Measurements from ENCODE around the gene LIM2.

Gene LIM2

DNA sequence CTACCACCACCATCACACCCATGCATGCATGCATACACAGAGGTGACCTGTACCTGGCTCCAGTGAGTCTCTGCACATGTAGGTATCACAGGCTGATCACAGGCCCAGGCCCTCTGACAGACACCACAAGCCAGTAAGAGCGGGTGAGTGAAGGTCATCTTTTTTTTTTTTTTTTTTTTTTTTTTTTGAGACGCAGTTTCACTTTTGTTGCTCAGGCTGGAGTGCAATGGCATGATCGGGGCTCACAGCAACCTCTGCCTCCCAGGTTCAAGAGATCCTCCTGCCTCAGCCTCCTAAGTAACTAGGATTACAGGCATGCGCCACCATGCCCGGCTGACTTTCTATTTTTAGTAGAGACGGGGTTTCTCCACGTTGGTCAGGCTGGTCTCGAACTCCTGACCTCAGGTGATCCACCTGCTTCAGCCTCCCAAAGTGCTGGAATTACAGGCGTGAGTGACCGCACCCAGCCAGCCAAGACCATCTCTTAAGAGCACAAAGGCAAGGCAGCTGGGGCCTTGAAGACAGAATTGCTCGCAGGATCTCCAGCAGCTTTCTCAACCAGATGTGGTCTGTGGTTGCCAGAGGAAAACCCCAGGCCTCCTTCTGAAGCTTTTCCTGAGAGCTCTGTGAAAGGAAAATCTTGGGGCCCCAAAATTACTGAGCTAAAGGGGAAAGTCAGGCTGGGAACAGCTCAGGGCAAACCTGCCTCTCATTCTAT is 12.1 kb downstream of the LIM2 start:
- Mint-ChIP-seq H3K4me1 (ENCODE audit: low read depth) (peaks cover 69% of the 10 kb centered on the region), H3K27me3 (no peaks in the 10 kb centered on the region), H3K36me3 (ENCODE audit: low read depth) (peaks cover 15% of the 10 kb centered on the region), H3K9me3 (no peaks in the 10 kb centered on the region), H3K27ac (peak overlapping the region; percentile 94), H3K4me3 (peak overlapping the region; percentile 94)

DNA sequence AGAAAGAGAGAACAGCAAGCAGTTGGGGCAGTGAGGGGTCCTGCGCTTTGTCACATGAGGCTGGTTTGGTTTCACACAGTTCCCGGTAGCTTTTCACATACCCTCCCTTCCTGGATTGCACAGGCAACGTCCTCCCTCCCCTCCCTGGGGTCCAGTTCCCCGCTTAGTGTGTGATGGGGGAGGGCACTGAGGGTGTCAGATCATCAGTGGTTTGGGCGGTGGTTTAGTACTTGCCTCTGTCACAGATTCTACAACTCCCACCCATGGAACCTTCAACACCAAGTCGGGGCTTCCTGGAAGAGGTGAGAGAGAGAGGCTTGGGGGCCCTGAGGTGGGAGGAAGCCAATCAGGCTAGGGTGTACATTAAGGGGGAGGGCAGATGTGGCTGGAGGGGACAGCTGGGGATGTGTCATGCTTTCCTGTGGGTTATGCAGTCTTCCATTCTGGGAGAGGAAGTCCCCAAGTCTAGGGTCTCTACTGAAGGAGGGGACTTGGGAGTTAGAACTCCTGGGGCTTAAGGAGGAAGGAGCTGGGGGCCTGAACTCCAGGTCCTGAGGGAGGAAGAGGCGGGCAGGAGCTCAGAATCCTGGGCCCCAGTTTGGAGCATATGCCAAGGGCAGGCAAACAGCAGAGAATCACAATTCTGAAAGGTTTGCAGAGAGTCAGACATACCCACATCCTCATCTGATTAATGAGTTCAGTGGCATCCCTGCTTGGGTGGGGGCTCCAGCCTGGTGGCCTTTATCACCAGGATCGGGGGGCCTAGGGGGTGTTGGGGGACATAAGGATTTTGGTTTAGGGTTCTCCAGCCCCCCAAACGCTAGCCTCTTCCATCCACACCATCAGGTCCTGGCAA is 14.9 kb downstream of the LIM2 start, which contains the start of gene NKG7:
Gene NKG7 (minus strand): TSS at position 6 of the 856 bp plus-strand sequence. CDS start 119 bp downstream, outside the sequence.
- Mint-ChIP-seq H3K36me3 (ENCODE audit: low read depth) (peaks cover 27% of the 10 kb centered on the region), H3K4me3 (peak within 1 kb of the TSS; percentile 94), H3K27me3 (no peaks in the 10 kb centered on the region), H3K9me3 (no peaks in the 10 kb centered on the region), H3K4me1 (ENCODE audit: low read depth) (peaks cover 77% of the 10 kb centered on the region), H3K27ac (peak within 1 kb of the TSS; percentile 94)

DNA sequence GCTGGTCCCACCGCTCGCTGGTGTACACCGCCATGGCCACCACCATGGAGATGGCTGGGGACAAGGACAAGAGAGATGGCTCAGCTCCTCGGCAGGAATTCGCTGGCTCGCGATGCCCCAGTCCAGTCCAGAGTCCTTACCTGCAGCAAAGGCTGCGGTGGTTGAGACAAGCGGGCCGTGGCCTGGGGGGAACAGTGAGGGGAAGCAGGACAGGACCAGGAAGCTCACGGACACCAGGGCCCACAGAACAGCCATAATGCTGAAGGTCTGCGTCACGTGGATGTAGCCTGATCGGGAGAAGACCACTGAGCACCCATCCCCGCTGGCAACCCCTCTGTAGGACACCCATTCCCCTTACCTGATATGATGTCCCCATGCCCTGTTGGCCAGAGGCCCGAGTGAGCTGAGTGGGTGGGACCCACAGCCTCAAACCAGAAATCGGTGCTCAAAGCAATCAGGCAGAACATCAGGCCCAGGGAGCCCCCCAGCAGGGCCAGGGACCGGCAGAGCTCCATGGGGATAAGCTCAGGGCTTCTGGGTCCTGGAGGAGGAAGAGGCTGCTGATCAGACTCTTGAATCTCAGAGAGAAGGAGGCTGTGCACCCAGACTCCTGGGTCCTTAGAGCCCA is 15.6 kb downstream of the LIM2 start:
- no peaks in the 10 kb centered on the region for H3K27me3 Mint-ChIP-seq
- peaks cover 27% of the 10 kb centered on the region for H3K36me3 Mint-ChIP-seq (ENCODE audit: low read depth)
- H3K27ac Mint-ChIP-seq, result peak overlapping the region; percentile 94
- peak overlapping the region; percentile 94 for H3K4me3 Mint-ChIP-seq
- no peaks in the 10 kb centered on the region for H3K9me3 Mint-ChIP-seq
- peaks cover 80% of the 10 kb centered on the region for H3K4me1 Mint-ChIP-seq (ENCODE audit: low read depth)

DNA sequence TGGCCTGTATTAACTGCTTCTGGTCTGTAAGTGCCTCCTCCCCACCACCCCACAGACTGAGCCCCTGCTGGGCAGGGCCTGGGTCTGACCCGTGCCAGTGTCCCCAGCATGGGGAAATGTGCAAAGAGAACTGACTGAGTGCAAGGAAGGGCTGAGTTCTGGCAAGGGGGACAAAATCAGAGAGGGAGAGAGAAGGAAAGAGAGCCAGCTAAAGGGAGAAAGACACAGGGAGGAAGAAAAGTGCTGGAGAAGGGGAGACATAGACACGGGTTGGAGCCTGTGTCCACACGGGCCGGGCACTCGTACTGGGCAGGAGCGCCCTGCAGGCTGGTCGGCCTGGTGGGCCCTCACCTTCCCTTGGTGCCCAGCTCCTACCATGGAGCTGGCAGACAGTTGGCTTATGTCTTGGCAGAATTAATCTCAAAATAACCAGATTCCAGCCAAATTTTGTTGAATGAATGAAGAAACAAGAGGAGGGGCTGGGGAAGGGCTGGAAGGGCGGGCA is 16.5 kb downstream of the LIM2 start:
- peaks cover 79% of the 10 kb centered on the region for H3K4me1 Mint-ChIP-seq (ENCODE audit: low read depth)

DNA sequence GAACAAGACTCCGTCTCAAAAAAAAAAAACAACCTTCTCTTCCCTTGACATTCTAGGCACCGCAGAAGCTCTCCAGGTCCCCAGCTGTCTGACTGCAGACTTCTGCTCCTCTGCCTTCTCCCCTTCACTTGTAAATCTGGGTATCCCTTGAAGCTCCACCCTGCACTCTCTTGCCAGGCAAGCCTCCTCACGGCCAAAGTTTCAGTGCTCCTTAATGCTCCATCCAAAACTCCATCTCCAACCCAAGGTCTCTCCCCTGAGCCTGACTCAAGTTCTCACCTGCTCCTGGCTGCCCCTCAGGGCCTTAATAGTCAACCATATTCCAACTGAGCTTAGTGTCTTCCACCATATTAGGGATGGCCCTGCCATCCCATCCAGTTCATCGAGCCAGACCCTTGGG is 17.5 kb downstream of the LIM2 start:
- peak overlapping the region; percentile 94 for H3K4me3 Mint-ChIP-seq
- H3K36me3 Mint-ChIP-seq (ENCODE audit: low read depth), result peaks cover 32% of the 10 kb centered on the region
- H3K4me1 Mint-ChIP-seq (ENCODE audit: low read depth), result peaks cover 78% of the 10 kb centered on the region
- no peaks in the 10 kb centered on the region for H3K9me3 Mint-ChIP-seq
- H3K27me3 Mint-ChIP-seq, result no peaks in the 10 kb centered on the region
- peak overlapping the region; percentile 94 for H3K27ac Mint-ChIP-seq

More for the DNA sequence above, 16.5 kb downstream of the LIM2 start:
- peaks cover 35% of the 10 kb centered on the region for H3K36me3 Mint-ChIP-seq (ENCODE audit: low read depth)
- peak overlapping the region; percentile 94 for H3K4me3 Mint-ChIP-seq
- H3K9me3 Mint-ChIP-seq, result no peaks in the 10 kb centered on the region
- peak overlapping the region; percentile 94 for H3K27ac Mint-ChIP-seq
- H3K27me3 Mint-ChIP-seq, result no peaks in the 10 kb centered on the region

DNA sequence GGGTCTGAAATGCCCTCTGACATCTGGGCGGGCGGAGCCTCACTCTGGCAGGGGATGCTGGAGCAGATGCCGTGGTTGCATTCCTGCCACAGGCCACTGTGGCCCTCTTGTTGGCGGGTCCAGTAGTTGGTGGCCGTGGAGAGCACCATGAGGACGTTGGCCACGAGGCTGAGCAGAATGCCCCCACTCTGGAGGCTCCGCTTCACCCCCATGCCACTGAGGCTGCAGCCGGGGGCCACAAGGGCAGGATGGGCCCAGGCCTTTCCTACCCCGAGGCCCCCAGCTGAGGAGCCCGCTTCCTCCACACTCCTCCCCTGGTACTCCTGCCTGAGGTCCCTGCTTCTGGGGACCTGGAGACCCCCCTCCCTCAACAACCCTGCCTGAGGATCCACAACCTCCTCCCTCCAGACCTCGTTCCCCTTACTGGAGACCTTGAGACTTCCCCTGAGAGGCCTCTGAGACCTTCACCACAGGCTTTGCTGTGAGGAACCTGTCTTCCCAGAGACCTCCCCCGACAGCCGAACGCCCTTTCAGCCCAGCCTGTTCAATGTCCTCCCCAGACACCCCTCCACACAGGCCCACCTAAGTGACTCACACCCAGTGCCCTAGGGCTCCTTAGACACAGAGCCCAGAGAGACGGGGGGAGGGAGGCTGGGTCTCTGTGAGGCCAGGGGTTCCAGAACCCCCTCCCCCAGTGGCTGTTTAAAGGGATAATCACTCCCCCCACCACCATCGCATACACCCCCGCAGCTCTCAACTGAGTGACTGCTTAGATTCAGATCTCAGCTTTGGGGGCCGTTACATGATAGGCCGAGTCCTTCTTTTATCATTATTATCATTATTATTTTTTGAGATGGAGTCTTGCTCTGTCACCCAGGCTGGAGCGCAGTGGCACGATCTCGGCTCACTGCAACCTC is 19.1 kb downstream of the LIM2 start, which contains the start of gene CLDND2:
Gene CLDND2 (minus strand): TSS at position 638 of the 917 bp plus-strand sequence. CDS start 426 bp downstream, at position 212.
- peak within 1 kb of the TSS; percentile 94 for H3K27ac Mint-ChIP-seq
- H3K4me3 Mint-ChIP-seq, result peak within 1 kb of the TSS; percentile 94
- H3K36me3 Mint-ChIP-seq (ENCODE audit: low read depth), result peaks cover 36% of the 10 kb centered on the region
- H3K9me3 Mint-ChIP-seq, result no peaks in the 10 kb centered on the region
- H3K27me3 Mint-ChIP-seq, result no peaks in the 10 kb centered on the region
- peaks cover 76% of the 10 kb centered on the region for H3K4me1 Mint-ChIP-seq (ENCODE audit: low read depth)

DNA sequence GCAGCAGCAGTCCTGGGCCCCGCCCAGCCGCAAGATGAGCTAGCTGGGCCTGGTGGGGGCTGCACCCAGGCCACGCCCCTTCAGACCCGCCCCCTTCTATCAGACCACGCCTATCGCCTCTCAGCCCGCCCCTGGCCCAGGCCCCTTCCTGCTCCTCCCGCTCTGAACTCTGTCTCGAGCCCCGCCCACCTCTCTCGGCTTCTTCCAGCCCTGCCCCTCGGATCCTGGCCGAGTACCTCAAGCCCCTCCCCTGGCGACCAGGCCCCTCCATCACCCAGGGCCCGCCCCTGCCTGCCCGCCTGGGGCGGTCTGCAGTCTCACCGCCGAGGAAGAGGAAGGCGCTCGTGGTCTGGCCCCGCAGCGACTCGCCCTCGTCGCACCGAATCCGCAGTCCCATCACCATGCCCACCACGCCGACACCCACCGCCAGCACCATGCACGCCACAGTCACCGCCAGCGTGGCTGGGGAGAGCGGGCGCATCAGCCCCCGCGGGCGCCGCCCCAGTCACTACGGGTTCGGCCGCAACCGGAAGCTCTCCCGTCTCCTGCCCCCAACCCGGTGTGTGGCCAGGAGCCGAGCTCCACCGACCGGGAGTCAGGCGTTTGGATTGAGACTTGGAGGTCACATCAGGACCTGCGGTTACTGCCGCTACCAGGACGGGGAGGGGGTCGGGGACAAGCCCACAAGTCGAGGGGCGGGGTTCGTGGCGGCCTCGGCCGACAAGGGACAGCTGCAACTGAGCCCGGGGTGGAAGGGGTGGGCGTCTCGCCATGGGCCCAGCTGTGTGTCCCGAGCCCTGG is 20.0 kb downstream of the LIM2 start:
- Mint-ChIP-seq H3K36me3 (ENCODE audit: low read depth) (peaks cover 40% of the 10 kb centered on the region), H3K27ac (peak overlapping the region; percentile 94)

DNA sequence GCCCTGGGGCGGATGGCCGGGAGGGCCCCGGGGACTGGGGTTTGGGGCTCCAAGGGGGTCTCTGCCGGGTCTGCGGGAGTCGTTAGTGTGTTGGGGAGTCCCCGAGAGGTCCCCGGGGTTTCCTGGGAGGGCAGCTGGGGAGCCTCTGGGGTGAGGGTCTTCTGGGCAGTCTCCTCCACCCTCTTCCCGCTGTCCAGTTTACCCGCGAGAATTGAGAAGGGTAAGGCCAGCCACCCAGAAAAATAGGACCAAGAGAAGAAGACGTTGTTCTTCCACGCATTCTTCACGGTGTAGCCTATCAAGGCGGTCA is 20.6 kb downstream of the LIM2 start:
- peaks cover 41% of the 10 kb centered on the region for H3K36me3 Mint-ChIP-seq (ENCODE audit: low read depth)
- peak overlapping the region; percentile 94 for H3K4me3 Mint-ChIP-seq
- peaks cover 79% of the 10 kb centered on the region for H3K4me1 Mint-ChIP-seq (ENCODE audit: low read depth)
- H3K27me3 Mint-ChIP-seq, result no peaks in the 10 kb centered on the region
- H3K9me3 Mint-ChIP-seq, result no peaks in the 10 kb centered on the region
- peak overlapping the region; percentile 94 for H3K27ac Mint-ChIP-seq

More for the DNA sequence above, 20.0 kb downstream of the LIM2 start:
- no peaks in the 10 kb centered on the region for H3K27me3 Mint-ChIP-seq
- peaks cover 76% of the 10 kb centered on the region for H3K4me1 Mint-ChIP-seq (ENCODE audit: low read depth)
- peak overlapping the region; percentile 94 for H3K4me3 Mint-ChIP-seq
- H3K9me3 Mint-ChIP-seq, result no peaks in the 10 kb centered on the region

DNA sequence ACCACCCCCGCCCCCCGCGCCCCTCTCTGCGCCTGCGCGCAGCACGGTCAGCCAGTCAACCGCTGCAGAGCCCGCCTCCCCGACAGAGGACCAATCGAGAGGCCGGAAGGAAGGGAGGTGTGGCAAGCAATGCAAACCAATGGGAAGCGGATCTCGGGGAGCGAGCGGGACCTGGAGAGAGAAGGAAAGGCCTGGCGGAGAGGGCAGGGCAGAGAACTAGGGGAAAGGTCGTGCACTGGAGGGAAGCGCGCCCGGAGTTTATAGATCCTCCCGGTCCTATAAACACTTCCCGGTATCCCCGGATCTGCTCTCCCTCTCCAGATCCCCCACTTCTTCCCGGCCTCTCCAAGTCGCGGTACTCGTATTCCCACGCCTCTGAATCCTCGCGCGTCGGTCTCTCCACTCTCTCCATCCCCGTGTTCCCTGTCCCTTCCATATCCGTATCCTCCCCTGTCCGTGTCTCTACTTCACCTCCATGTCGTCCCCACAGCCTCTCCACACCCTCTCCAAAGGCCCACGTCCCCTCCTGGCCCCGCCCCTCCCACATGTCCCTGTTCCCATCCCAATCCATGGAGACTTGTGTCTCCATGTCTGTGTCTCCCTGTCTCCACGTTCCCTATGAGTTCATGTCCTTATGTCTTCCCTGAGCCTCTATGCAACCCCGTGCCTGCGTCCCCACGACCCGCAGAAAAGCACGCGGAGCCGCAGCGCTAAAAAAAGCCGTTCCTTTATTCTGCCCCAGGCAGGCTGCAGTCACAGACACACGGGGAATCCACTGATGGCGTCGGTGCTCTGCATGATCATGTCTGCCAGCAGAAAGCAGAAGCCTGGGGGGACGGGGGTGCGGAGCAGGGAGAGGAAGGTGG is 21.2 kb downstream of the LIM2 start:
- H3K36me3 Mint-ChIP-seq (ENCODE audit: low read depth), result peaks cover 39% of the 10 kb centered on the region
- H3K4me1 Mint-ChIP-seq (ENCODE audit: low read depth), result peaks cover 84% of the 10 kb centered on the region
- H3K9me3 Mint-ChIP-seq, result no peaks in the 10 kb centered on the region
- H3K27me3 Mint-ChIP-seq, result no peaks in the 10 kb centered on the region
- H3K27ac Mint-ChIP-seq, result peak overlapping the region; percentile 94
- peak overlapping the region; percentile 94 for H3K4me3 Mint-ChIP-seq

DNA sequence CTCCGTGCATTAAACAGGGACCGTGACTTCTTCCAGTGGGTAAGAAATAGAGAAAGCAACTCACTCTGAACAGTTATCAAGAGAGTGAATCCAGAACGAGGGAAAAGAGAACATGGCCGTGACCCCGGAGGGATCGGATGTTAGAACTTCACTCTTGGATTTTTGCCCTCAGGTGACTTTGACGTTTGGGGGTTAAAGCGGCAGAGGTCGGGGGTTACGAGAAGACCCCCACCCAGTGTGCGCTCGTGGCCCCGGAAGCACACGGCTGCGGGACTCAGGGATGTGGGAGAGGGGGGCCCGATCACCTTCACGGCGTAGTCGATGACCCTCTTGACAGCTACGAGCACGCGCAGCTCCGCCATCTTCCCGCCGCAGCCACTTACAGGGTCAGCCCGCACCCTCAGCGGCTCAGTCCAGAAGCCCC is 21.8 kb downstream of the LIM2 start, which contains the start of gene ETFB:
Gene ETFB (minus strand): TSS at position 424 of the 424 bp plus-strand sequence. CDS start 62 bp downstream, at position 362.
- Mint-ChIP-seq H3K36me3 (ENCODE audit: low read depth) (peaks cover 32% of the 10 kb centered on the region), H3K4me1 (ENCODE audit: low read depth) (peaks cover 80% of the 10 kb centered on the region), H3K9me3 (no peaks in the 10 kb centered on the region)

DNA sequence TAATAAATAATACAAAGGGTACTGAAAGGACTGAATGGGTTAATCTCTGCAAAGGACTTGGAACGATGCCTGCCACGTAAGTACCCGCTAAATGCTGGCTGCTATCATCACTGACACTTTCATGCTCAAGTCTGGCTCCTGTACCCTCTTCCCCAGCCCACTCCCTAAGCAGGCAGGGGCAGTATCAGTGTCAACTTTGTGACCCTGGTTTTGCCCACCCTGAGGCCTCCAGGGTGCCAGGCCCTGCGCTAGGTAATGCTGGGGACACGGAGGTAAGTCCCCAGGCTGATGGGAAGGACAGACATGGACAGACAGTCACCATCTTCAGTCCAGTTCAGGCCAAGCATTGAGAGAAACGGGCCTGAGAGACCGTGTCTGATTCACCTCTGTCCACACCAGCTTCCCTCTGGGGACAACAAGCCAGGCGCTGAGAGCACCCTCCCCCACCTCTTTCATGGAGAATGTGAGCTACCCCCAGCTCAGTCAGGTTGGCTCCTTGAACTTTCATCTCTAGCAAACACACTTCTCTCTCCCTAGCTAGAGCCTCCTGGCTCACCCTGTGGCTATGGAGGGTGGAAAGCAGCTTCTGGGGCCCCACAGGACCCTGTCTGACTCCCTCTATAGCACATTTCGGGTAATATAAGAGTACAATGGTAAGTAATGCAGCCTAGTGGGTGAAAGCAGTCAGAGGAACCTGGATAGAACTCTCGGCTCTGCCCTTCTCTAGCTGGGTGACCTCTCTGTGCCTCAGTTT is 22.4 kb downstream of the LIM2 start:
- Mint-ChIP-seq H3K36me3 (ENCODE audit: low read depth) (peaks cover 31% of the 10 kb centered on the region), H3K4me3 (peak overlapping the region; percentile 94), H3K27me3 (no peaks in the 10 kb centered on the region), H3K9me3 (no peaks in the 10 kb centered on the region), H3K4me1 (ENCODE audit: low read depth) (peaks cover 79% of the 10 kb centered on the region), H3K27ac (peak overlapping the region; percentile 94)

More for the DNA sequence above, 21.8 kb downstream of the LIM2 start, which contains the start of gene ETFB:
- Mint-ChIP-seq H3K4me3 (peak within 1 kb of the TSS; percentile 94), H3K27me3 (no peaks in the 10 kb centered on the region), H3K27ac (peak within 1 kb of the TSS; percentile 94)
